GM12878 (cell line): ENCODE measurements around the gene TH. TPM values are rescaled to one million over a fixed set of nuclear protein-coding genes. Genes with fewer than 3 reads are reported as not detected.

ENCODE experiments used
- ATAC-seq: fragments of 200-7000 bp; cut with Tn5 transposase; 3 replicates; pipeline ENCODE4 v1.9.1; 2020; ENCODE audit warnings: mild to moderate bottlenecking, moderate library complexity
- BruUV-seq: library from RNA; stranded (reverse); fragments of 400-500 nt; replicated peaks from 2 replicates; lab custom pipeline; 2021; lab: Mats Ljungman, UMichigan
- CTCF ChIA-PET: fragments of 300-600 bp; sonication (Branson Sonifier 250); formaldehyde crosslinking; extraction: SDS; loops from one replicate; lab custom pipeline; 2021; ENCODE audit warnings: inconsistent platforms; lab: Yijun Ruan, JAX
- POLR2A ChIA-PET: fragments of 350-600 bp; formaldehyde crosslinking; extraction: SDS; loops from one replicate; lab custom pipeline; 2021; ENCODE audit warnings: inconsistent platforms; lab: Charles Lee
- RAD21 ChIA-PET: fragments of 300-600 bp; sonication (Branson Sonifier 250); formaldehyde crosslinking; loops from one replicate; lab custom pipeline; 2023; ENCODE audit warnings: antibody characterized with exemption; ENCODE audit not compliant: unreplicated experiment; lab: Charles Lee
- SMC1A ChIA-PET: fragments of 300-600 bp; sonication (Branson Sonifier 250); formaldehyde crosslinking; loops from one replicate; lab custom pipeline; 2023; ENCODE audit not compliant: unreplicated experiment, uncharacterized antibody; lab: Charles Lee
- DNase-seq: peaks from one replicate; pipeline ENCODE4 v3.0.0-alpha.2; 2011; ENCODE audit warnings: low read depth, low spot score
- FAIRE-seq: peaks from 3 replicates; lab custom pipeline; 2011; peaks lifted over from hg19 to GRCh38; lab: Jason Lieb, UNC
- H2AFZ ChIP-seq: 2 replicates; pipeline ENCODE4 v1.6.0; 2011; ENCODE audit warnings: low read depth, low read length, control low read depth; ENCODE audit not compliant: control insufficient read depth
- H3K27ac ChIP-seq: 2 replicates; pipeline ENCODE4 v1.5.1; 2011; ENCODE audit warnings: control low read depth; ENCODE audit not compliant: control insufficient read depth, insufficient read depth
- H3K27me3 ChIP-seq, 2 experiments: replicated peaks in 1 of 2; 2 replicates each; pipeline versions ENCODE4 v1.6.0 to v1.6.1; 2011; ENCODE audit warnings: low read length in 1 of 2; ENCODE audit not compliant: control insufficient read depth in 2 of 2, insufficient read depth in 2 of 2
- H3K36me3 ChIP-seq, 2 experiments: 2 replicates each; pipeline ENCODE4 v1.5.1; 2011; ENCODE audit warnings: low read length in 1 of 2; ENCODE audit not compliant: control insufficient read depth in 2 of 2, insufficient read depth in 2 of 2
- H3K4me1 ChIP-seq: 2 replicates; pipeline ENCODE4 v1.6.1; 2011; ENCODE audit warnings: mild to moderate bottlenecking, low read length, moderate library complexity, mixed read lengths; ENCODE audit not compliant: control insufficient read depth, insufficient read depth
- H3K4me2 ChIP-seq: 2 replicates; pipeline ENCODE4 v1.6.0; 2011; ENCODE audit warnings: control low read depth; ENCODE audit not compliant: control insufficient read depth, insufficient read depth
- H3K4me3 ChIP-seq: fragments of 200-600 bp; sonication (generic); 2 replicates; pipeline ENCODE4 v1.5.1; 2016
- H3K79me2 ChIP-seq: 2 replicates; pipeline ENCODE4 v1.6.0; 2011; ENCODE audit warnings: low read length; ENCODE audit not compliant: control insufficient read depth, insufficient read depth
- H3K9ac ChIP-seq: 2 replicates; pipeline ENCODE4 v1.8.0; 2011; ENCODE audit warnings: low read length, control low read depth, mixed read lengths; ENCODE audit not compliant: control insufficient read depth, insufficient read depth
- H3K9me3 ChIP-seq: replicated peaks from 3 replicates; pipeline ENCODE4 v1.5.1; 2011; ENCODE audit warnings: mild to moderate bottlenecking, low read length; ENCODE audit not compliant: control insufficient read depth, insufficient read depth
- H4K20me1 ChIP-seq: 2 replicates; pipeline ENCODE4 v1.6.0; 2011; ENCODE audit not compliant: control insufficient read depth, insufficient read depth
- LARP7 ChIP-seq: fragments of 450-650 bp; IDR thresholded peaks from 2 replicates; pipeline ENCODE4 v1.6.1; 2017; ENCODE audit warnings: mild to moderate bottlenecking
- NFIC ChIP-seq: IDR thresholded peaks from 2 replicates; pipeline ENCODE4 v1.6.1; 2012; ENCODE audit warnings: low read depth, mild to moderate bottlenecking, inconsistent platforms, low read length, moderate library complexity
- RUNX3 ChIP-seq: IDR thresholded peaks from 2 replicates; pipeline ENCODE4 v1.6.1; 2012; ENCODE audit warnings: low read length, inconsistent platforms
- ZNF592 ChIP-seq: fragments of 450-650 bp; IDR thresholded peaks from 2 replicates; pipeline ENCODE4 v1.6.1; 2017; ENCODE audit warnings: mild to moderate bottlenecking, moderate library complexity
- WGBS: methylation state at CpG from one replicate; pipeline ENCODE4 v1.1.6; 2016; ENCODE audit warnings: low lambda C conversion rate; ENCODE audit not compliant: insufficient replicate concordance, insufficient coverage; ENCODE audit errors: missing lambda C conversion rate; 5-methylcytosine and 5-hydroxymethylcytosine counted together
- in situ Hi-C: fragments of 300-500 bp; cut with MboI; formaldehyde crosslinking; loops from 9 replicates; pipeline ENCODE4 v1.14.3; 2018; ENCODE audit warnings: mixed read lengths
- intact Hi-C: fragments of 100-400 bp; cut with micrococcal nuclease; formaldehyde crosslinking; loops from one replicate; pipeline ENCODE4 v1.14.2; 2022; ENCODE audit not compliant: unreplicated experiment
- polyA plus RNA-seq, 11 experiments: library from polyadenylated mRNA; depleted of rRNA in 4 of 11; unstranded in 6 of 11; stranded (reverse) in 5 of 11; fragments of >200 nt; fragmentation: Nextera tagmentation in 4 of 11; fragmentation: Illumina TruSeq in 1 of 11; extraction: Ambion mirVana in 4 of 11; extraction: Trizol in 1 of 11; gene quantifications; 1 replicate in 1 of 11; 2 replicates in 10 of 11; pipeline versions ENCODE4 v1.2.1 to v1.2.3, GENCODE V29; 2011 to 2016; ENCODE audit warnings: inconsistent platforms in 2 of 11, missing spikeins in 2 of 11, low read depth in 1 of 11
- total RNA-seq, 4 experiments: library from RNA; depleted of rRNA in 3 of 4; stranded (reverse); fragments of >200 nt in 3 of 4; fragmentation: Illumina TruSeq in 1 of 4; extraction: Trizol in 1 of 4; gene quantifications; 2 replicates each; pipeline versions ENCODE4 v1.2.1 to v1.2.3, GENCODE V29; 2013 to 2021
- TF ChIP-seq, protein P1 (sequence below): IDR thresholded peaks from 2 replicates; pipeline ENCODE4 v1.6.1; 2012; ENCODE audit warnings: low read depth, low read length, improper control_type of control experiment
- TF ChIP-seq, protein P2 (sequence below): fragments of 450-650 bp; formaldehyde crosslinking; IDR thresholded peaks from 2 replicates; pipeline ENCODE4 v1.5.0; 2022; ENCODE audit warnings: mild to moderate bottlenecking, missing genetic modification characterization
- TF ChIP-seq, protein P3 (sequence below): fragments of 450-650 bp; IDR thresholded peaks from 2 replicates; pipeline ENCODE4 v1.6.1; 2017; ENCODE audit warnings: mild to moderate bottlenecking, moderate library complexity

The TH gene
- total and polyA plus RNA-seq, 10 of the 15 experiments (the other 5 are each of a cell fraction or from before 2014, with no cell fraction given), result not detected

- TF ChIP-seq, protein P1, sequence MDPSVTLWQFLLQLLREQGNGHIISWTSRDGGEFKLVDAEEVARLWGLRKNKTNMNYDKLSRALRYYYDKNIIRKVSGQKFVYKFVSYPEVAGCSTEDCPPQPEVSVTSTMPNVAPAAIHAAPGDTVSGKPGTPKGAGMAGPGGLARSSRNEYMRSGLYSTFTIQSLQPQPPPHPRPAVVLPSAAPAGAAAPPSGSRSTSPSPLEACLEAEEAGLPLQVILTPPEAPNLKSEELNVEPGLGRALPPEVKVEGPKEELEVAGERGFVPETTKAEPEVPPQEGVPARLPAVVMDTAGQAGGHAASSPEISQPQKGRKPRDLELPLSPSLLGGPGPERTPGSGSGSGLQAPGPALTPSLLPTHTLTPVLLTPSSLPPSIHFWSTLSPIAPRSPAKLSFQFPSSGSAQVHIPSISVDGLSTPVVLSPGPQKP, result no peak
- no peak for TF ChIP-seq LARP7
These were observed 35.2 kb downstream of the TH start (continued) for GRCh38 chr11:2136209-2136951.

GRCh38 chr11:2135648-2136201 is 35.9 kb downstream of the TH start:
- H3K4me2 ChIP-seq, result no peak overlapping the region
- no peak overlapping the region for H3K9ac ChIP-seq
- in situ Hi-C loops (no loop called here), intact Hi-C loops (no loop called here)
- ChIA-PET CTCF (interaction anchor here (0.7 kb wide), 1 partner anchor 16 kb away, joined by 3 read pairs; no protein-coding TSS in a partner anchor), RAD21 (no interaction called here), SMC1A (interaction anchor here (1.0 kb wide), 1 partner anchor 16 kb away, joined by 3 read pairs; no protein-coding TSS in a partner anchor), POLR2A (no interaction called here)
- H3K36me3 ChIP-seq, result no peaks in the 10 kb centered on the region
- FAIRE-seq (no peak), ATAC-seq (no peak), DNase-seq (no peak)
- H2AFZ ChIP-seq, result no peak overlapping the region
- TF ChIP-seq ZNF592 (no peak), RUNX3 (no peak), NFIC (no peak)
- TF ChIP-seq, protein P2, sequence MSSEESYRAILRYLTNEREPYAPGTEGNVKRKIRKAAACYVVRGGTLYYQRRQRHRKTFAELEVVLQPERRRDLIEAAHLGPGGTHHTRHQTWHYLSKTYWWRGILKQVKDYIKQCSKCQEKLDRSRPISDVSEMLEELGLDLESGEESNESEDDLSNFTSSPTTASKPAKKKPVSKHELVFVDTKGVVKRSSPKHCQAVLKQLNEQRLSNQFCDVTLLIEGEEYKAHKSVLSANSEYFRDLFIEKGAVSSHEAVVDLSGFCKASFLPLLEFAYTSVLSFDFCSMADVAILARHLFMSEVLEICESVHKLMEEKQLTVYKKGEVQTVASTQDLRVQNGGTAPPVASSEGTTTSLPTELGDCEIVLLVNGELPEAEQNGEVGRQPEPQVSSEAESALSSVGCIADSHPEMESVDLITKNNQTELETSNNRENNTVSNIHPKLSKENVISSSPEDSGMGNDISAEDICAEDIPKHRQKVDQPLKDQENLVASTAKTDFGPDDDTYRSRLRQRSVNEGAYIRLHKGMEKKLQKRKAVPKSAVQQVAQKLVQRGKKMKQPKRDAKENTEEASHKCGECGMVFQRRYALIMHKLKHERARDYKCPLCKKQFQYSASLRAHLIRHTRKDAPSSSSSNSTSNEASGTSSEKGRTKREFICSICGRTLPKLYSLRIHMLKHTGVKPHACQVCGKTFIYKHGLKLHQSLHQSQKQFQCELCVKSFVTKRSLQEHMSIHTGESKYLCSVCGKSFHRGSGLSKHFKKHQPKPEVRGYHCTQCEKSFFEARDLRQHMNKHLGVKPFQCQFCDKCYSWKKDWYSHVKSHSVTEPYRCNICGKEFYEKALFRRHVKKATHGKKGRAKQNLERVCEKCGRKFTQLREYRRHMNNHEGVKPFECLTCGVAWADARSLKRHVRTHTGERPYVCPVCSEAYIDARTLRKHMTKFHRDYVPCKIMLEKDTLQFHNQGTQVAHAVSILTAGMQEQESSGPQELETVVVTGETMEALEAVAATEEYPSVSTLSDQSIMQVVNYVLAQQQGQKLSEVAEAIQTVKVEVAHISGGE, result no peak
- TF ChIP-seq, protein P3, sequence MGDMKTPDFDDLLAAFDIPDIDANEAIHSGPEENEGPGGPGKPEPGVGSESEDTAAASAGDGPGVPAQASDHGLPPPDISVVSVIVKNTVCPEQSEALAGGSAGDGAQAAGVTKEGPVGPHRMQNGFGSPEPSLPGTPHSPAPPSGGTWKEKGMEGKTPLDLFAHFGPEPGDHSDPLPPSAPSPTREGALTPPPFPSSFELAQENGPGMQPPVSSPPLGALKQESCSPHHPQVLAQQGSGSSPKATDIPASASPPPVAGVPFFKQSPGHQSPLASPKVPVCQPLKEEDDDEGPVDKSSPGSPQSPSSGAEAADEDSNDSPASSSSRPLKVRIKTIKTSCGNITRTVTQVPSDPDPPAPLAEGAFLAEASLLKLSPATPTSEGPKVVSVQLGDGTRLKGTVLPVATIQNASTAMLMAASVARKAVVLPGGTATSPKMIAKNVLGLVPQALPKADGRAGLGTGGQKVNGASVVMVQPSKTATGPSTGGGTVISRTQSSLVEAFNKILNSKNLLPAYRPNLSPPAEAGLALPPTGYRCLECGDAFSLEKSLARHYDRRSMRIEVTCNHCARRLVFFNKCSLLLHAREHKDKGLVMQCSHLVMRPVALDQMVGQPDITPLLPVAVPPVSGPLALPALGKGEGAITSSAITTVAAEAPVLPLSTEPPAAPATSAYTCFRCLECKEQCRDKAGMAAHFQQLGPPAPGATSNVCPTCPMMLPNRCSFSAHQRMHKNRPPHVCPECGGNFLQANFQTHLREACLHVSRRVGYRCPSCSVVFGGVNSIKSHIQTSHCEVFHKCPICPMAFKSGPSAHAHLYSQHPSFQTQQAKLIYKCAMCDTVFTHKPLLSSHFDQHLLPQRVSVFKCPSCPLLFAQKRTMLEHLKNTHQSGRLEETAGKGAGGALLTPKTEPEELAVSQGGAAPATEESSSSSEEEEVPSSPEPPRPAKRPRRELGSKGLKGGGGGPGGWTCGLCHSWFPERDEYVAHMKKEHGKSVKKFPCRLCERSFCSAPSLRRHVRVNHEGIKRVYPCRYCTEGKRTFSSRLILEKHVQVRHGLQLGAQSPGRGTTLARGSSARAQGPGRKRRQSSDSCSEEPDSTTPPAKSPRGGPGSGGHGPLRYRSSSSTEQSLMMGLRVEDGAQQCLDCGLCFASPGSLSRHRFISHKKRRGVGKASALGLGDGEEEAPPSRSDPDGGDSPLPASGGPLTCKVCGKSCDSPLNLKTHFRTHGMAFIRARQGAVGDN, result no peak
- no peaks in the 10 kb centered on the region for H3K9me3 ChIP-seq
- no peak overlapping the region for H3K27ac ChIP-seq
- no peaks in the 10 kb centered on the region for H3K4me1 ChIP-seq
- no peaks in the 10 kb centered on the region for H3K79me2 ChIP-seq
- whole genome bisulfite sequencing, result 30% methylated on average over 11 of the region's 14 CpGs
- no TSS peak for BruUV-seq
- H4K20me1 ChIP-seq, result no peaks in the 10 kb centered on the region
- no peak overlapping the region for H3K4me3 ChIP-seq
- H3K27me3 ChIP-seq, result peaks cover 3 to 5% of the 10 kb centered on the region in 2 experiments; a peak in 3 of 4 replicates
